HepG2 (cell line): Measurements from ENCODE around the gene ZDHHC14. TPM values are rescaled to one million over a fixed set of nuclear protein-coding genes. Genes with fewer than 3 reads are reported as not detected.
A peak's percentile ranks its signal among the peaks of the same experiment; 100 is the strongest.

ENCODE experiments used
- ATRX ChIP-seq: sonication (generic); formaldehyde crosslinking; IDR thresholded peaks from 2 replicates; pipeline ENCODE4 v1.4.0; 2020; ENCODE audit warnings: missing genetic modification reagents, borderline replicate concordance
- GTF3A ChIP-seq: sonication (generic); formaldehyde crosslinking; conservative IDR thresholded peaks from 2 replicates; pipeline ENCODE4 v1.4.0; 2020; ENCODE audit warnings: mild to moderate bottlenecking, missing genetic modification reagents
- HNRNPH1 ChIP-seq: fragments of 200-400 bp; formaldehyde crosslinking; optimal IDR thresholded peaks from 2 replicates; pipeline ENCODE3; 2017; ENCODE audit warnings: mild to moderate bottlenecking, low read depth, low read length
- IKZF1 ChIP-seq: fragments of 450-650 bp; IDR thresholded peaks from 2 replicates; pipeline ENCODE4 v1.7.1; 2016
- MEIS1 ChIP-seq: sonication (generic); formaldehyde crosslinking; IDR thresholded peaks from 2 replicates; pipeline ENCODE4 v1.9.0; 2021; ENCODE audit warnings: mild to moderate bottlenecking, missing genetic modification reagents, moderate library complexity, borderline replicate concordance
- PRPF4 ChIP-seq: fragments of 200-400 bp; formaldehyde crosslinking; IDR thresholded peaks from 2 replicates; pipeline ENCODE4 v1.6.1; 2016; ENCODE audit warnings: low read length, low read depth; ENCODE audit not compliant: poor library complexity, severe bottlenecking
- RBM39 ChIP-seq: fragments of 200-400 bp; formaldehyde crosslinking; IDR thresholded peaks from one replicate; pipeline ENCODE4 v1.6.1; 2018; ENCODE audit warnings: antibody characterized with exemption, mild to moderate bottlenecking, low read depth, low read length; ENCODE audit not compliant: poor library complexity, severe bottlenecking
- RFXAP ChIP-seq: sonication (generic); formaldehyde crosslinking; IDR thresholded peaks from 2 replicates; pipeline ENCODE4 v1.4.0; 2020; ENCODE audit warnings: missing genetic modification reagents, borderline replicate concordance
- SP2 ChIP-seq: sonication (generic); formaldehyde crosslinking; IDR thresholded peaks from 2 replicates; pipeline ENCODE4 v1.5.1; 2020; ENCODE audit warnings: mild to moderate bottlenecking, missing genetic modification reagents
- U2AF1 ChIP-seq: fragments of 200-400 bp; formaldehyde crosslinking; optimal IDR thresholded peaks from 2 replicates; pipeline ENCODE3; 2017; ENCODE audit warnings: mild to moderate bottlenecking, low read depth, low read length
- ZNF432 ChIP-seq: sonication (generic); formaldehyde crosslinking; IDR thresholded peaks from 2 replicates; pipeline ENCODE4 v1.5.0; 2020; ENCODE audit warnings: missing genetic modification reagents, mild to moderate bottlenecking, borderline replicate concordance
- ZNF496 ChIP-seq: sonication (generic); formaldehyde crosslinking; IDR thresholded peaks from 2 replicates; pipeline ENCODE4 v1.8.1; 2023; ENCODE audit warnings: mild to moderate bottlenecking, moderate library complexity, missing genetic modification reagents; ENCODE audit not compliant: insufficient replicate concordance
- polyA plus RNA-seq, 8 experiments: library from polyadenylated mRNA; depleted of rRNA in 3 of 8; stranded (reverse) in 7 of 8; unstranded in 1 of 8; fragments of >200 nt; fragmentation: Illumina TruSeq in 4 of 8; extraction: Trizol in 4 of 8; gene quantifications; 2 replicates each; pipeline versions ENCODE4 v1.2.1 to v1.2.3, GENCODE V29; 2011 to 2016; ENCODE audit warnings: low read depth in 4 of 8, missing spikeins in 1 of 8, mixed read lengths in 1 of 8; ENCODE audit not compliant: insufficient read depth in 1 of 8
- total RNA-seq, 5 experiments: library from RNA; depleted of rRNA; stranded (reverse); fragments of >200 nt; fragmentation: Illumina TruSeq; extraction: Trizol; gene quantifications; 2 replicates each; pipeline ENCODE4 v1.2.3, GENCODE V29; 2016; ENCODE audit warnings: low read depth in 1 of 5
- TF ChIP-seq, protein P1 (sequence below): IDR thresholded peaks from 2 replicates; pipeline ENCODE4 v1.6.1; 2012; ENCODE audit warnings: low read depth, low read length, improper control_type of control experiment
- TF ChIP-seq, protein P2 (sequence below): sonication (generic); formaldehyde crosslinking; IDR thresholded peaks from 2 replicates; pipeline ENCODE4 v1.4.0; 2020; ENCODE audit warnings: missing genetic modification reagents
- TF ChIP-seq, protein P3 (sequence below), 2 experiments: sonication (generic) in 1 of 2; formaldehyde crosslinking in 1 of 2; IDR thresholded peaks; 2 replicates each; pipeline versions ENCODE4 v1.4.0 to v1.6.1; 2018 to 2020; ENCODE audit warnings: missing genetic modification reagents in 2 of 2, borderline replicate concordance in 1 of 2, low read depth in 1 of 2, mild to moderate bottlenecking in 1 of 2, missing biosample characterization in 1 of 2

Gene ZDHHC14
- total and polyA plus RNA-seq, 2 of the 13 experiments (the other 11 are each of a cell fraction or from before 2014, with no cell fraction given) = 3.7 to 9.5 TPM

DNA sequence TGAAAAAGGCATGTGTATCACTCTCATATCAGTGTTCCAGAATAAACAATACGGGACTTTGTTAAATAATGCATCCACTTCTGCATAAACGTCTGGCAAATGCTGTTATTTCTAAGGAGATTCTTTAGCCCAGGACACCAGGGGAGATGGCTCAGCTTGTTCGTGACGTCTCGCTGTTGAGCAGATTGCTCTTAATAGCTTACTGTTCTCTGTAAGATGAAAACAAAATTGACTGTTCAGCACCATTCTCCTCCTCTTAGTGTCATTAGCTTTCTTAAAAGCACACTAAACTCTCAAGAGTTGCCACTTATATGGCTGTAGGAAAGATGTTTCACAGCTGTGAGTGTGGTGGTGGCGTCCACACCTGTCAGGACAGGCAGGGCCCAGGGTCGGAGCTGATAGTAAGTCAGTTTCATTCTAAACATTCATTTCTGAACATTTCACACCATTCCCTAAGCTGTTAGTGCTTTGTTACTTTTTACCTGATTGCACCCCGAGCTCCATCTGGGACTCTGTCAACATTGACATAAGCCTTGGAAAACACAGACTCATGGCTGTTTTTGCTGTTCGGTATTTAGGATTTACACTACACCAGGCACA is 132.1 kb downstream of the ZDHHC14 start (continued):
- TF ChIP-seq, protein P1, sequence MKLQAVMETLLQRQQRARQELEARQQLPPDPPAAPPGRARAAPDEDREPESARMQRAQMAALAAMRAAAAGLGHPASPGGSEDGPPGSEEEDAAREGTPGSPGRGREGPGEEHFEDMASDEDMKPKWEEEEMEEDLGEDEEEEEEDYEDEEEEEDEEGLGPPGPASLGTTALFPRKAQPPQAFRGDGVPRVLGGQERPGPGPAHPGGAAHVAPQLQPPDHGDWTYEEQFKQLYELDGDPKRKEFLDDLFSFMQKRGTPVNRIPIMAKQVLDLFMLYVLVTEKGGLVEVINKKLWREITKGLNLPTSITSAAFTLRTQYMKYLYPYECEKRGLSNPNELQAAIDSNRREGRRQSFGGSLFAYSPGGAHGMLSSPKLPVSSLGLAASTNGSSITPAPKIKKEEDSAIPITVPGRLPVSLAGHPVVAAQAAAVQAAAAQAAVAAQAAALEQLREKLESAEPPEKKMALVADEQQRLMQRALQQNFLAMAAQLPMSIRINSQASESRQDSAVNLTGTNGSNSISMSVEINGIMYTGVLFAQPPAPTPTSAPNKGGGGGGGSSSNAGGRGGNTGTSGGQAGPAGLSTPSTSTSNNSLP = 0 out of 2 replicates have a peak, but pooled peaks have one; percentile 25
- TF ChIP-seq, protein P2, sequence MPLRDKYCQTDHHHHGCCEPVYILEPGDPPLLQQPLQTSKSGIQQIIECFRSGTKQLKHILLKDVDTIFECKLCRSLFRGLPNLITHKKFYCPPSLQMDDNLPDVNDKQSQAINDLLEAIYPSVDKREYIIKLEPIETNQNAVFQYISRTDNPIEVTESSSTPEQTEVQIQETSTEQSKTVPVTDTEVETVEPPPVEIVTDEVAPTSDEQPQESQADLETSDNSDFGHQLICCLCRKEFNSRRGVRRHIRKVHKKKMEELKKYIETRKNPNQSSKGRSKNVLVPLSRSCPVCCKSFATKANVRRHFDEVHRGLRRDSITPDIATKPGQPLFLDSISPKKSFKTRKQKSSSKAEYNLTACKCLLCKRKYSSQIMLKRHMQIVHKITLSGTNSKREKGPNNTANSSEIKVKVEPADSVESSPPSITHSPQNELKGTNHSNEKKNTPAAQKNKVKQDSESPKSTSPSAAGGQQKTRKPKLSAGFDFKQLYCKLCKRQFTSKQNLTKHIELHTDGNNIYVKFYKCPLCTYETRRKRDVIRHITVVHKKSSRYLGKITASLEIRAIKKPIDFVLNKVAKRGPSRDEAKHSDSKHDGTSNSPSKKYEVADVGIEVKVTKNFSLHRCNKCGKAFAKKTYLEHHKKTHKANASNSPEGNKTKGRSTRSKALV (CRISPR knock-in tag) = no peak; the same call in 1 of the 2 replicates
- no peak for TF ChIP-seq PRPF4
- no peak for TF ChIP-seq SP2 (CRISPR knock-in tag)
- TF ChIP-seq IKZF1 = no peak
- peak; percentile 60; the same call in 1 of the 2 replicates for TF ChIP-seq MEIS1 (CRISPR knock-in tag)
- no peak for TF ChIP-seq GTF3A (CRISPR knock-in tag)
- TF ChIP-seq RFXAP = no peak
- TF ChIP-seq, protein P3, sequence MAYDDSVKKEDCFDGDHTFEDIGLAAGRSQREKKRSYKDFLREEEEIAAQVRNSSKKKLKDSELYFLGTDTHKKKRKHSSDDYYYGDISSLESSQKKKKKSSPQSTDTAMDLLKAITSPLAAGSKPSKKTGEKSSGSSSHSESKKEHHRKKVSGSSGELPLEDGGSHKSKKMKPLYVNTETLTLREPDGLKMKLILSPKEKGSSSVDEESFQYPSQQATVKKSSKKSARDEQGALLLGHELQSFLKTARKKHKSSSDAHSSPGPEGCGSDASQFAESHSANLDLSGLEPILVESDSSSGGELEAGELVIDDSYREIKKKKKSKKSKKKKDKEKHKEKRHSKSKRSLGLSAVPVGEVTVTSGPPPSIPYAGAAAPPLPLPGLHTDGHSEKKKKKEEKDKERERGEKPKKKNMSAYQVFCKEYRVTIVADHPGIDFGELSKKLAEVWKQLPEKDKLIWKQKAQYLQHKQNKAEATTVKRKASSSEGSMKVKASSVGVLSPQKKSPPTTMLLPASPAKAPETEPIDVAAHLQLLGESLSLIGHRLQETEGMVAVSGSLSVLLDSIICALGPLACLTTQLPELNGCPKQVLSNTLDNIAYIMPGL (CRISPR knock-in tag; IDR thresholded peaks at IDR 0.05; ENCODE audit: borderline replicate concordance in 1 of 2, low read depth in 1 of 2) = no peak; a peak in 1 of 4 replicates
- TF ChIP-seq RBM39 = no peak
- no peak for TF ChIP-seq U2AF1
- no peak for TF ChIP-seq ZNF496 (CRISPR knock-in tag)
- no peak for TF ChIP-seq ATRX (CRISPR knock-in tag)
- TF ChIP-seq HNRNPH1 = no peak
- no peak for TF ChIP-seq ZNF432
